ENCODE data around the gene DUSP10. TPM values are rescaled to one million over a fixed set of nuclear protein-coding genes. Genes with fewer than 3 reads are reported as not detected.
A peak's percentile ranks its signal among the peaks of the same experiment; 100 is the strongest.

The DUSP10 gene
- polyA plus RNA-seq, 1 donor from 2014 or later: 2.0 TPM

GRCh38 chr1:221739018-221739676 lies 2.7 kb downstream of the DUSP10 start:
- H2AFZ ChIP-seq (ENCODE audit: low read depth, low read length): no peak overlapping the region
- H4K20me1 ChIP-seq (ENCODE audit: insufficient read depth): no peaks in the 10 kb centered on the region
- H3K36me3 ChIP-seq (ENCODE audit: insufficient read depth, low read length): no peaks in the 10 kb centered on the region
- H3K4me3 ChIP-seq (ENCODE audit: low read length): peak overlapping the region; percentile 91
- no peak overlapping the region for H3K9ac ChIP-seq (ENCODE audit: low read length)
- TF ChIP-seq RAD21 (conservative IDR thresholded peaks at IDR 0.05): no peak
- no peak for TF ChIP-seq CTCF (IDR thresholded peaks at IDR 0.05; ENCODE audit: poor library complexity, severe bottlenecking)
- TF ChIP-seq REST (IDR thresholded peaks at IDR 0.05; ENCODE audit: borderline replicate concordance): no peak
- TF ChIP-seq EZH2 (IDR thresholded peaks at IDR 0.05; ENCODE audit: borderline replicate concordance, insufficient read depth, low read length, poor library complexity, severe bottlenecking): no peak
- TF ChIP-seq POLR2AphosphoS5 (IDR thresholded peaks at IDR 0.05): no peak
- TF ChIP-seq SMC3 (conservative IDR thresholded peaks at IDR 0.05; ENCODE audit: poor library complexity): no peak
- TF ChIP-seq MXI1 (conservative IDR thresholded peaks at IDR 0.05; ENCODE audit: poor library complexity, severe bottlenecking): no peak
- H3K9me3 ChIP-seq (ENCODE audit: low read length): no peaks in the 10 kb centered on the region
- no peak overlapping the region for H3K27ac ChIP-seq (ENCODE audit: low read length)
- H3K4me2 ChIP-seq (ENCODE audit: low read length): no peak overlapping the region
- H3K27me3 ChIP-seq (ENCODE audit: insufficient read depth, low read depth, low read length): peaks cover 8% of the 10 kb centered on the region
- H3F3A ChIP-seq (ENCODE audit: insufficient read depth, low read length, poor library complexity, severe bottlenecking): peaks cover 13% of the 10 kb centered on the region
- peaks cover 6% of the 10 kb centered on the region for H3K79me2 ChIP-seq (replicated peaks; ENCODE audit: insufficient read depth, low read length)
- no peaks in the 10 kb centered on the region for H3K9me2 ChIP-seq (ENCODE audit: insufficient read depth, low read length)

- H3K27me3 ChIP-seq (ENCODE audit: insufficient read depth, low read depth, low read length): no peaks in the 10 kb centered on the region
- H3K9ac ChIP-seq (ENCODE audit: low read length): no peak overlapping the region
- H4K20me1 ChIP-seq (ENCODE audit: insufficient read depth): no peaks in the 10 kb centered on the region
- peaks cover 13% of the 10 kb centered on the region for H3F3A ChIP-seq (ENCODE audit: insufficient read depth, low read length, poor library complexity, severe bottlenecking)
- no peaks in the 10 kb centered on the region for H3K9me3 ChIP-seq (ENCODE audit: low read length)
- peaks cover 6% of the 10 kb centered on the region for H3K79me2 ChIP-seq (replicated peaks; ENCODE audit: insufficient read depth, low read length)
- TF ChIP-seq EP300 (conservative IDR thresholded peaks at IDR 0.05; ENCODE audit: poor library complexity, severe bottlenecking) (no peak), REST (IDR thresholded peaks at IDR 0.05; ENCODE audit: borderline replicate concordance) (no peak), POLR2AphosphoS5 (IDR thresholded peaks at IDR 0.05) (no peak), TAF1 (IDR thresholded peaks at IDR 0.05; ENCODE audit: low read depth) (no peak), MXI1 (conservative IDR thresholded peaks at IDR 0.05; ENCODE audit: poor library complexity, severe bottlenecking) (no peak), RAD21 (conservative IDR thresholded peaks at IDR 0.05) (no peak), CTCF (IDR thresholded peaks at IDR 0.05; ENCODE audit: poor library complexity, severe bottlenecking) (no peak), EZH2 (IDR thresholded peaks at IDR 0.05; ENCODE audit: borderline replicate concordance, insufficient read depth, low read length, poor library complexity, severe bottlenecking) (no peak), SMC3 (conservative IDR thresholded peaks at IDR 0.05; ENCODE audit: poor library complexity) (no peak)
- H3K27ac ChIP-seq (ENCODE audit: low read length): no peak overlapping the region
- H3K4me3 ChIP-seq (ENCODE audit: low read length): no peak overlapping the region
- H2AFZ ChIP-seq (ENCODE audit: low read depth, low read length): no peak overlapping the region
- no peaks in the 10 kb centered on the region for H3K9me2 ChIP-seq (ENCODE audit: insufficient read depth, low read length)
- no peaks in the 10 kb centered on the region for H3K36me3 ChIP-seq (ENCODE audit: insufficient read depth, low read length)
- no peak overlapping the region for H3K4me2 ChIP-seq (ENCODE audit: low read length)
Measured at GRCh38 chr1:221736714-221737113, 5.2 kb downstream of the DUSP10 start.
